NT2/D1 (cell line): Measurements from ENCODE around the gene ZBTB42.

Source experiments
- DNase-seq: peaks from one replicate; pipeline ENCODE4 v3.0.0-alpha.2; 2011; ENCODE audit warnings: low read depth, low spot score
- H3K27me3 ChIP-seq: 2 replicates; pipeline ENCODE4 v1.6.0; 2011; ENCODE audit warnings: mild to moderate bottlenecking; ENCODE audit not compliant: insufficient read length, insufficient read depth
- H3K36me3 ChIP-seq: 2 replicates; pipeline ENCODE4 v1.6.1; 2011; ENCODE audit warnings: mild to moderate bottlenecking, low read length, mixed read lengths; ENCODE audit not compliant: insufficient read depth, insufficient read length
- H3K4me1 ChIP-seq: 2 replicates; pipeline ENCODE4 v1.5.1; 2011; ENCODE audit not compliant: insufficient read depth, insufficient read length
- H3K4me3 ChIP-seq: 2 replicates; pipeline ENCODE4 v1.5.1; 2011; ENCODE audit warnings: low read depth; ENCODE audit not compliant: insufficient read length
- H3K9ac ChIP-seq: 2 replicates; pipeline ENCODE4 v1.6.0; 2011; ENCODE audit warnings: low read depth; ENCODE audit not compliant: insufficient read length
- H3K9me3 ChIP-seq: 2 replicates; pipeline ENCODE4 v1.5.1; 2011; ENCODE audit warnings: mild to moderate bottlenecking, low read length; ENCODE audit not compliant: insufficient read depth
- SUZ12 ChIP-seq: IDR thresholded peaks from 2 replicates; pipeline ENCODE4 v1.6.1; 2011; ENCODE audit not compliant: insufficient read length, insufficient read depth; ENCODE audit errors: extremely low read depth
- YY1 ChIP-seq: IDR thresholded peaks from 2 replicates; pipeline ENCODE4 v1.6.1; 2011; ENCODE audit not compliant: insufficient read length, insufficient read depth
- ZNF274 ChIP-seq: IDR thresholded peaks from 2 replicates; pipeline ENCODE4 v1.6.1; 2011; ENCODE audit warnings: mild to moderate bottlenecking, low read depth, low read length

The ZBTB42 gene

GRCh38 chr14:104781271-104782077, 19.4 kb upstream of the ZBTB42 start:
- H3K9me3 ChIP-seq: no peaks in the 10 kb centered on the region
- DNase-seq: no peak
- H3K9ac ChIP-seq: no peak overlapping the region
- H3K4me3 ChIP-seq: no peak overlapping the region
- H3K4me1 ChIP-seq: peaks cover 4% of the 10 kb centered on the region
- no peaks in the 10 kb centered on the region for H3K27me3 ChIP-seq
- no peak for TF ChIP-seq YY1
- no peak for TF ChIP-seq ZNF274
- no peak for TF ChIP-seq SUZ12
- peaks cover 53% of the 10 kb centered on the region for H3K36me3 ChIP-seq

GRCh38 chr14:104782086-104782807, 18.7 kb upstream of the ZBTB42 start:
- Histone ChIP-seq H3K4me3 (no peak overlapping the region), H3K36me3 (peaks cover 50% of the 10 kb centered on the region), H3K27me3 (no peaks in the 10 kb centered on the region), H3K4me1 (peaks cover 4% of the 10 kb centered on the region), H3K9ac (no peak overlapping the region), H3K9me3 (no peaks in the 10 kb centered on the region)
- no peak for DNase-seq
- TF ChIP-seq ZNF274: no peak

- no peak overlapping the region for H3K9ac ChIP-seq
- DNase-seq: no peak
- H3K36me3 ChIP-seq: peaks cover 50% of the 10 kb centered on the region
- no peak for TF ChIP-seq YY1
- no peak for TF ChIP-seq SUZ12
- TF ChIP-seq ZNF274: no peak
- H3K9me3 ChIP-seq: no peaks in the 10 kb centered on the region
- peaks cover 4% of the 10 kb centered on the region for H3K4me1 ChIP-seq
- no peak overlapping the region for H3K4me3 ChIP-seq
- H3K27me3 ChIP-seq: no peaks in the 10 kb centered on the region
Measured at GRCh38 chr14:104782808-104783139, 18.1 kb upstream of the ZBTB42 start.

- peaks cover 55% of the 10 kb centered on the region for H3K36me3 ChIP-seq
- DNase-seq: no peak
- H3K4me3 ChIP-seq: no peak overlapping the region
- no peaks in the 10 kb centered on the region for H3K4me1 ChIP-seq
- H3K27me3 ChIP-seq: no peaks in the 10 kb centered on the region
- no peaks in the 10 kb centered on the region for H3K9me3 ChIP-seq
- TF ChIP-seq YY1 (no peak), ZNF274 (no peak), SUZ12 (no peak)
- no peak overlapping the region for H3K9ac ChIP-seq
Measured at GRCh38 chr14:104783484-104784217, 17.2 kb upstream of the ZBTB42 start.

GRCh38 chr14:104784218-104784568, 16.7 kb upstream of the ZBTB42 start:
- H3K9ac ChIP-seq: no peak overlapping the region
- no peak for TF ChIP-seq SUZ12
- no peak for TF ChIP-seq ZNF274
- no peak for TF ChIP-seq YY1
- no peaks in the 10 kb centered on the region for H3K9me3 ChIP-seq
- no peak for DNase-seq
- no peak overlapping the region for H3K4me3 ChIP-seq
- H3K4me1 ChIP-seq: no peaks in the 10 kb centered on the region
- H3K36me3 ChIP-seq: peaks cover 55% of the 10 kb centered on the region
- H3K27me3 ChIP-seq: no peaks in the 10 kb centered on the region

GRCh38 chr14:104784846-104785707, 15.8 kb upstream of the ZBTB42 start:
- H3K36me3 ChIP-seq: peaks cover 57% of the 10 kb centered on the region
- H3K4me1 ChIP-seq: no peaks in the 10 kb centered on the region
- no peak for DNase-seq
- no peak overlapping the region for H3K4me3 ChIP-seq
- H3K9me3 ChIP-seq: no peaks in the 10 kb centered on the region
- H3K27me3 ChIP-seq: no peaks in the 10 kb centered on the region
- TF ChIP-seq YY1 (no peak), SUZ12 (no peak), ZNF274 (no peak)
- H3K9ac ChIP-seq: no peak overlapping the region

- Histone ChIP-seq H3K9me3 (no peaks in the 10 kb centered on the region), H3K27me3 (no peaks in the 10 kb centered on the region), H3K9ac (no peak overlapping the region), H3K4me1 (no peaks in the 10 kb centered on the region), H3K36me3 (peaks cover 61% of the 10 kb centered on the region), H3K4me3 (no peak overlapping the region)
- TF ChIP-seq YY1 (no peak), ZNF274 (no peak), SUZ12 (no peak)
- no peak for DNase-seq
Measured at GRCh38 chr14:104785708-104786080, 15.2 kb upstream of the ZBTB42 start.
